Fibroblast of skin of back (primary cell): ENCODE data around the gene SLC25A31.

ENCODE experiments used
- DNase-seq: peaks from one replicate; pipeline ENCODE4 v3.0.0-alpha.2; 2013

The SLC25A31 gene

GRCh38 chr4:127777487-127777886, 47.3 kb downstream of the SLC25A31 start:
- no peak for DNase-seq

GRCh38 chr4:127778102-127778501, 47.9 kb downstream of the SLC25A31 start:
- no peak for DNase-seq

GRCh38 chr4:127780598-127780997, 50.4 kb downstream of the SLC25A31 start:
- DNase-seq, result no peak

- peak; percentile 55 for DNase-seq
Observed at GRCh38 chr4:127781300-127782024, 51.3 kb downstream of the SLC25A31 start.

- DNase-seq, result peak; percentile 83
Observed at GRCh38 chr4:127782025-127782274, 51.8 kb downstream of the SLC25A31 start.

- peak; percentile 55 for DNase-seq
Observed at GRCh38 chr4:127782275-127783025, 52.2 kb downstream of the SLC25A31 start, which contains the start of gene HSPA4L. TSS of gene HSPA4L (plus strand) at chr4:127782322. CDS start at chr4:127782551, 229 bp downstream.

GRCh38 chr4:127783026-127783769, 53.0 kb downstream of the SLC25A31 start:
- DNase-seq, result peak; percentile 29

- DNase-seq, result no peak
Observed at GRCh38 chr4:127783955-127784770, 54.0 kb downstream of the SLC25A31 start.

GRCh38 chr4:127788517-127788916, 58.3 kb downstream of the SLC25A31 start:
- DNase-seq, result no peak

GRCh38 chr4:127791391-127791790, 61.2 kb downstream of the SLC25A31 start:
- DNase-seq, result no peak

GRCh38 chr4:127793528-127793927, 63.3 kb downstream of the SLC25A31 start:
- no peak for DNase-seq

GRCh38 chr4:127799711-127800110, 69.5 kb downstream of the SLC25A31 start:
- no peak for DNase-seq

GRCh38 chr4:127809173-127809800, 79.1 kb downstream of the SLC25A31 start:
- DNase-seq, result peak; percentile 1

- no peak for DNase-seq
Observed at GRCh38 chr4:127810551-127810950, 80.4 kb downstream of the SLC25A31 start.

GRCh38 chr4:127822430-127822829, 92.2 kb downstream of the SLC25A31 start:
- no peak for DNase-seq
